B cell (primary cell): ENCODE data around the gene BRD3. TPM values are rescaled to one million over a fixed set of nuclear protein-coding genes. Genes with fewer than 3 reads are reported as not detected.

Experiments
- ATAC-seq: fragments of 200-7000 bp; cut with Tn5 transposase; one replicate; pipeline ENCODE4 v1.10.0; 2021; ENCODE audit warnings: low read depth, mild to moderate bottlenecking, moderate number of reproducible peaks, moderate library complexity
- CTCF ChIA-PET: fragments of 350-600 bp; sonication (Branson Sonifier 250); formaldehyde crosslinking; loops from one replicate; lab custom pipeline; 2021; ENCODE audit warnings: antibody characterized with exemption, inconsistent platforms; lab: Charles Lee
- POLR2A ChIA-PET: fragments of 350-600 bp; sonication (Branson Sonifier 250); formaldehyde crosslinking; loops from one replicate; lab custom pipeline; 2021; ENCODE audit warnings: antibody characterized with exemption; lab: Charles Lee
- DNase-seq: peaks from one replicate; pipeline ENCODE4 v3.0.0; 2013
- H2AFZ ChIP-seq: 2 replicates; pipeline ENCODE4 v1.6.1; 2012; ENCODE audit warnings: mild to moderate bottlenecking, low read depth, low read length; ENCODE audit not compliant: insufficient read depth, poor library complexity, severe bottlenecking
- H3K27ac ChIP-seq, 2 donors: 1 replicate in 1 of 2; 2 replicates in 1 of 2; pipeline ENCODE4 v1.5.1; 2012 to 2013; ENCODE audit warnings: low read length in 2 of 2, mild to moderate bottlenecking in 2 of 2, moderate library complexity in 1 of 2
- H3K27me3 ChIP-seq, 4 experiments: fragments of 200-600 bp in 1 of 4; sonication (generic) in 1 of 4; replicated peaks in 1 of 4; 1 replicate in 2 of 4; 2 replicates in 2 of 4; pipeline versions ENCODE4 v1.6.1 to v1.7.0; 2013 to 2016; ENCODE audit warnings: low read length in 3 of 4, mild to moderate bottlenecking in 2 of 4, mixed read lengths in 1 of 4, moderate library complexity in 1 of 4; ENCODE audit not compliant: insufficient read depth in 4 of 4, control insufficient read depth in 3 of 4; ENCODE audit errors: control extremely low read depth in 1 of 4
- H3K36me3 ChIP-seq, 2 experiments: replicated peaks in 1 of 2; 1 replicate in 1 of 2; 2 replicates in 1 of 2; pipeline versions ENCODE4 v1.6.1 to v1.7.1; 2013; ENCODE audit warnings: low read length in 1 of 2; ENCODE audit not compliant: insufficient read depth in 2 of 2, control insufficient read depth in 1 of 2; ENCODE audit errors: control extremely low read depth in 1 of 2, extremely low read depth in 1 of 2
- H3K4me1 ChIP-seq, 2 donors: fragments of 200-600 bp in 1 of 2; sonication (generic) in 1 of 2; 1 replicate in 1 of 2; 2 replicates in 1 of 2; pipeline versions ENCODE4 v1.5.1 to v1.6.1; 2013 to 2017; ENCODE audit warnings: low read length in 2 of 2; ENCODE audit not compliant: control insufficient read depth in 2 of 2, insufficient read depth in 2 of 2
- H3K4me2 ChIP-seq: replicated peaks from 2 replicates; pipeline ENCODE3; 2012; ENCODE audit warnings: mild to moderate bottlenecking, low read depth, low read length; ENCODE audit not compliant: poor library complexity, severe bottlenecking
- H3K4me3 ChIP-seq, 5 experiments: fragments of 200-600 bp in 1 of 5; sonication (generic) in 1 of 5; 1 replicate in 3 of 5; 2 replicates in 2 of 5; pipeline versions ENCODE4 v1.5.1 to v1.7.0; 2011 to 2016; ENCODE audit warnings: low read length in 4 of 5, mild to moderate bottlenecking in 4 of 5, low read depth in 2 of 5, control low read depth in 1 of 5, moderate library complexity in 1 of 5; ENCODE audit not compliant: insufficient read depth in 1 of 5; ENCODE audit errors: control extremely low read depth in 1 of 5, extremely low read depth in 1 of 5
- H3K79me2 ChIP-seq: fragments of 200-600 bp; sonication (generic); one replicate; pipeline ENCODE4 v1.6.0; 2016; ENCODE audit warnings: low read length; ENCODE audit not compliant: control insufficient read depth, insufficient read depth
- H3K9ac ChIP-seq: fragments of 200-600 bp; sonication (generic); 2 replicates; pipeline ENCODE4 v1.6.1; 2017; ENCODE audit warnings: mild to moderate bottlenecking, low read length, moderate library complexity
- H3K9me3 ChIP-seq, 3 donors: one replicate each; pipeline versions ENCODE4 v1.6.1 to v1.7.1; 2013; ENCODE audit warnings: low read length in 2 of 3; ENCODE audit not compliant: control insufficient read depth in 2 of 3, insufficient read depth in 1 of 3; ENCODE audit errors: control extremely low read depth in 1 of 3
- H4K20me1 ChIP-seq: 2 replicates; pipeline ENCODE4 v1.6.0; 2012; ENCODE audit warnings: mild to moderate bottlenecking, low read length; ENCODE audit not compliant: insufficient read depth, control insufficient read depth, poor library complexity, severe bottlenecking
- H3K27ac Mint-ChIP-seq: one replicate; pipeline ENCODE4 v1.8.0; 2021; ENCODE audit warnings: mixed read lengths
- H3K27me3 Mint-ChIP-seq: one replicate; pipeline ENCODE4 v1.8.0; 2021; ENCODE audit warnings: mixed read lengths
- H3K4me1 Mint-ChIP-seq: one replicate; pipeline ENCODE4 v1.8.0; 2021; ENCODE audit warnings: mixed read lengths
- H3K4me3 Mint-ChIP-seq: one replicate; pipeline ENCODE4 v1.8.0; 2021; ENCODE audit warnings: mixed read lengths
- H3K9me3 Mint-ChIP-seq: one replicate; pipeline ENCODE4 v1.8.0; 2022; ENCODE audit warnings: mixed read lengths; ENCODE audit not compliant: insufficient read depth
- CTCF ChIP-seq: fragments of 200-600 bp; IDR thresholded peaks from one replicate; pipeline ENCODE4 v1.8.0; 2022; ENCODE audit warnings: antibody characterized with exemption, mild to moderate bottlenecking
- EZH2 ChIP-seq: IDR thresholded peaks from 2 replicates; pipeline ENCODE4 v1.6.1; 2012; ENCODE audit warnings: borderline replicate concordance, low read depth, mild to moderate bottlenecking, moderate library complexity, low read length; ENCODE audit not compliant: insufficient read depth, poor library complexity, severe bottlenecking
- WGBS: methylation state at CpG from one replicate; pipeline ENCODE4 v1.1.5; 2013; ENCODE audit warnings: missing lambda C conversion rate; ENCODE audit not compliant: insufficient coverage; 5-methylcytosine and 5-hydroxymethylcytosine counted together
- intact Hi-C: fragments of 100-400 bp; cut with micrococcal nuclease; formaldehyde crosslinking; loops from one replicate; pipeline ENCODE4 v1.10.0; 2022
- polyA plus RNA-seq: library from polyadenylated mRNA; depleted of rRNA; stranded (reverse); fragments of >200 nt; gene quantifications from 2 replicates; pipeline ENCODE4 v1.2.3, GENCODE V29; 2012
- total RNA-seq, 2 donors: library from RNA; stranded (reverse); fragments of 120-200 nt in 1 of 2; gene quantifications; 1 replicate in 1 of 2; 2 replicates in 1 of 2; pipeline versions ENCODE4 v1.2.3 to v1.2.4, GENCODE V29; 2013 to 2022

BRD3 gene
- total and polyA plus RNA-seq, 2 donors (not counting 1 experiment from before 2014, with no cell fraction given) = 8.9 to 38.0 TPM

- DNase-seq (no peak), ATAC-seq (no peak)
- Mint-ChIP-seq H3K4me1 (no peaks in the 10 kb centered on the region), H3K27ac (no peak overlapping the region), H3K4me3 (no peak overlapping the region), H3K27me3 (no peaks in the 10 kb centered on the region), H3K9me3 (no peaks in the 10 kb centered on the region)
- Histone ChIP-seq H3K4me2 (no peak overlapping the region), H3K27ac (no peak overlapping the region), H2AFZ (no peak overlapping the region), H4K20me1 (peaks cover 14% of the 10 kb centered on the region), H3K4me1 (no peaks in the 10 kb centered on the region), H3K36me3 (peaks cover 0 to 58% of the 10 kb centered on the region in 2 experiments), H3K9me3 (peaks cover 1 to 23% (median 10%) of the 10 kb centered on the region in 3 donors), H3K4me3 (no peak overlapping the region), H3K79me2 (no peaks in the 10 kb centered on the region), H3K27me3 (no peaks in the 10 kb centered on the region), H3K9ac (no peak overlapping the region)
- POLR2A ChIA-PET = no interaction called here
- TF ChIP-seq EZH2 (no peak), CTCF (no peak)
- WGBS = 91% methylated on average over 21 of the region's 21 CpGs
- intact Hi-C loops = no loop called here
- CTCF ChIA-PET = no interaction called here
These were observed 26.8 kb downstream of the BRD3 start for GRCh38 chr9:134040781-134041648.

GRCh38 chr9:134040176-134040565 lies 27.7 kb downstream of the BRD3 start:
- Mint-ChIP-seq H3K27ac (no peak overlapping the region), H3K27me3 (no peaks in the 10 kb centered on the region), H3K4me3 (no peak overlapping the region), H3K4me1 (no peaks in the 10 kb centered on the region), H3K9me3 (no peaks in the 10 kb centered on the region)
- H3K9me3 ChIP-seq = peaks cover 1 to 23% (median 10%) of the 10 kb centered on the region in 3 donors
- TF ChIP-seq EZH2 (no peak), CTCF (no peak)
- no peaks in the 10 kb centered on the region for H3K79me2 ChIP-seq
- WGBS = over 99% methylated on average over 11 of the region's 17 CpGs
- peaks cover 0 to 58% of the 10 kb centered on the region in 2 experiments for H3K36me3 ChIP-seq
- no peaks in the 10 kb centered on the region for H3K27me3 ChIP-seq
- H4K20me1 ChIP-seq = peaks cover 6% of the 10 kb centered on the region
- intact Hi-C loops = no loop called here
- H3K4me2 ChIP-seq = no peak overlapping the region
- ChIA-PET CTCF (no interaction called here), POLR2A (no interaction called here)
- no peaks in the 10 kb centered on the region for H3K4me1 ChIP-seq
- no peak for ATAC-seq
- H3K27ac ChIP-seq = no peak overlapping the region
- no peak overlapping the region for H3K9ac ChIP-seq
- H3K4me3 ChIP-seq = no peak overlapping the region
- no peak overlapping the region for H2AFZ ChIP-seq
- DNase-seq = no peak
